HEK293 (cell line): ENCODE results near the gene TRMT6.

Experiments
- BCL11B ChIP-seq: fragments of 450-650 bp; formaldehyde crosslinking; IDR thresholded peaks from 2 replicates; pipeline ENCODE4 v1.5.1; 2016; ENCODE audit warnings: low read depth, missing biosample characterization, missing genetic modification characterization
- EGR2 ChIP-seq: fragments of 450-650 bp; formaldehyde crosslinking; IDR thresholded peaks from 2 replicates; pipeline ENCODE4 v1.5.1; 2016; ENCODE audit warnings: low read depth, missing biosample characterization, missing genetic modification characterization
- KLF1 ChIP-seq: fragments of 450-650 bp; formaldehyde crosslinking; IDR thresholded peaks from 2 replicates; pipeline ENCODE4 v1.5.1; 2016; ENCODE audit warnings: missing biosample characterization, missing genetic modification characterization
- KLF17 ChIP-seq: fragments of 450-650 bp; formaldehyde crosslinking; IDR thresholded peaks from 2 replicates; pipeline ENCODE4 v1.5.1; 2016; ENCODE audit warnings: missing biosample characterization, missing genetic modification characterization
- KLF9 ChIP-seq: fragments of 450-650 bp; formaldehyde crosslinking; IDR thresholded peaks from 2 replicates; pipeline ENCODE4 v1.5.1; 2016; ENCODE audit warnings: missing biosample characterization, missing genetic modification characterization, low read depth
- PRDM4 ChIP-seq: fragments of 450-650 bp; formaldehyde crosslinking; IDR thresholded peaks from 2 replicates; pipeline ENCODE4 v1.5.1; 2017; ENCODE audit warnings: missing biosample characterization, missing genetic modification characterization
- SP2 ChIP-seq: fragments of 450-650 bp; formaldehyde crosslinking; IDR thresholded peaks from 2 replicates; pipeline ENCODE4 v1.5.1; 2016; ENCODE audit warnings: missing biosample characterization, missing genetic modification characterization
- YY2 ChIP-seq: fragments of 450-650 bp; formaldehyde crosslinking; IDR thresholded peaks from 2 replicates; pipeline ENCODE4 v1.5.1; 2016; ENCODE audit warnings: missing biosample characterization, missing genetic modification characterization
- ZBTB11 ChIP-seq: fragments of 450-650 bp; formaldehyde crosslinking; conservative IDR thresholded peaks from 2 replicates; pipeline ENCODE4 v1.5.1; 2016; ENCODE audit warnings: low read depth, missing biosample characterization, missing genetic modification characterization
- ZBTB48 ChIP-seq: fragments of 450-650 bp; formaldehyde crosslinking; IDR thresholded peaks from 2 replicates; pipeline ENCODE4 v1.5.1; 2016; ENCODE audit warnings: missing biosample characterization, missing genetic modification characterization
- ZBTB8A ChIP-seq: fragments of 450-650 bp; formaldehyde crosslinking; IDR thresholded peaks from 2 replicates; pipeline ENCODE4 v1.5.1; 2016; ENCODE audit warnings: missing biosample characterization, missing genetic modification characterization
- ZEB2 ChIP-seq: fragments of 450-650 bp; formaldehyde crosslinking; IDR thresholded peaks from 2 replicates; pipeline ENCODE4 v1.5.1; 2016; ENCODE audit warnings: missing biosample characterization, missing genetic modification characterization
- ZFP41 ChIP-seq: fragments of 450-650 bp; formaldehyde crosslinking; IDR thresholded peaks from 2 replicates; pipeline ENCODE4 v1.5.1; 2016; ENCODE audit warnings: missing biosample characterization, missing genetic modification characterization, borderline replicate concordance
- ZFP69B ChIP-seq: fragments of 450-650 bp; formaldehyde crosslinking; IDR thresholded peaks from 2 replicates; pipeline ENCODE4 v1.5.1; 2016; ENCODE audit warnings: missing biosample characterization, missing genetic modification characterization
- ZNF335 ChIP-seq: fragments of 450-650 bp; formaldehyde crosslinking; conservative IDR thresholded peaks from 2 replicates; pipeline ENCODE4 v1.5.1; 2016; ENCODE audit warnings: missing biosample characterization, missing genetic modification characterization
- ZNF391 ChIP-seq: fragments of 450-650 bp; formaldehyde crosslinking; IDR thresholded peaks from 2 replicates; pipeline ENCODE4 v1.5.1; 2016; ENCODE audit warnings: low read depth, missing biosample characterization, missing genetic modification characterization, borderline replicate concordance
- ZNF518A ChIP-seq: fragments of 450-650 bp; formaldehyde crosslinking; conservative IDR thresholded peaks from 2 replicates; pipeline ENCODE4 v1.5.1; 2016; ENCODE audit warnings: low read depth, missing biosample characterization, missing genetic modification characterization
- ZNF610 ChIP-seq: fragments of 450-650 bp; formaldehyde crosslinking; IDR thresholded peaks from 2 replicates; pipeline ENCODE4 v1.5.1; 2016; ENCODE audit warnings: missing biosample characterization, missing genetic modification characterization, borderline replicate concordance
- ZNF692 ChIP-seq: fragments of 450-650 bp; formaldehyde crosslinking; IDR thresholded peaks from 2 replicates; pipeline ENCODE4 v1.5.1; 2016; ENCODE audit warnings: missing biosample characterization, missing genetic modification characterization
- ZNF76 ChIP-seq: fragments of 450-650 bp; formaldehyde crosslinking; IDR thresholded peaks from 2 replicates; pipeline ENCODE4; 2016; ENCODE audit warnings: low read depth, missing biosample characterization, missing genetic modification characterization, borderline replicate concordance
- TF ChIP-seq, protein P1 (sequence below): fragments of 450-650 bp; formaldehyde crosslinking; IDR thresholded peaks from 2 replicates; pipeline ENCODE4 v1.5.0; 2017; ENCODE audit warnings: missing biosample characterization, missing genetic modification characterization, borderline replicate concordance

TRMT6 gene

GRCh38 chr20:5950271-5951031 is at the start of gene TRMT6, which contains the start of gene MCM8 (continued):
- TF ChIP-seq, protein P1, sequence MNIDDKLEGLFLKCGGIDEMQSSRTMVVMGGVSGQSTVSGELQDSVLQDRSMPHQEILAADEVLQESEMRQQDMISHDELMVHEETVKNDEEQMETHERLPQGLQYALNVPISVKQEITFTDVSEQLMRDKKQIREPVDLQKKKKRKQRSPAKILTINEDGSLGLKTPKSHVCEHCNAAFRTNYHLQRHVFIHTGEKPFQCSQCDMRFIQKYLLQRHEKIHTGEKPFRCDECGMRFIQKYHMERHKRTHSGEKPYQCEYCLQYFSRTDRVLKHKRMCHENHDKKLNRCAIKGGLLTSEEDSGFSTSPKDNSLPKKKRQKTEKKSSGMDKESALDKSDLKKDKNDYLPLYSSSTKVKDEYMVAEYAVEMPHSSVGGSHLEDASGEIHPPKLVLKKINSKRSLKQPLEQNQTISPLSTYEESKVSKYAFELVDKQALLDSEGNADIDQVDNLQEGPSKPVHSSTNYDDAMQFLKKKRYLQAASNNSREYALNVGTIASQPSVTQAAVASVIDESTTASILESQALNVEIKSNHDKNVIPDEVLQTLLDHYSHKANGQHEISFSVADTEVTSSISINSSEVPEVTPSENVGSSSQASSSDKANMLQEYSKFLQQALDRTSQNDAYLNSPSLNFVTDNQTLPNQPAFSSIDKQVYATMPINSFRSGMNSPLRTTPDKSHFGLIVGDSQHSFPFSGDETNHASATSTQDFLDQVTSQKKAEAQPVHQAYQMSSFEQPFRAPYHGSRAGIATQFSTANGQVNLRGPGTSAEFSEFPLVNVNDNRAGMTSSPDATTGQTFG: no peak
- TF ChIP-seq ZBTB8A (peak; percentile 11; the same call in 1 of the 2 replicates), ZNF391 (tag by site-specific recombination) (no peak), YY2 (tag by site-specific recombination) (0 out of 2 replicates have a peak, but pooled peaks have one; percentile 12), KLF17 (tag by site-specific recombination) (peak; percentile 36; the same call in 1 of the 2 replicates), ZBTB48 (tag by site-specific recombination) (0 out of 2 replicates have a peak, but pooled peaks have one; percentile 15), ZNF692 (peak; percentile 85), BCL11B (tag by site-specific recombination) (no peak), KLF1 (tag by site-specific recombination) (0 out of 2 replicates have a peak, but pooled peaks have one; percentile 23), ZNF76 (peak; percentile 14; the same call in 1 of the 2 replicates), ZNF518A (tag by site-specific recombination) (peak; percentile 77), ZFP41 (no peak), KLF9 (tag by site-specific recombination) (peak; percentile 93), ZNF610 (0 out of 2 replicates have a peak, but pooled peaks have one; percentile 32), PRDM4 (tag by site-specific recombination) (no peak), ZNF335 (tag by site-specific recombination) (peak; percentile 63), SP2 (tag by site-specific recombination) (peak; percentile 96), ZFP69B (tag by site-specific recombination) (peak; percentile 80), ZEB2 (tag by site-specific recombination) (0 out of 2 replicates have a peak, but pooled peaks have one; percentile 17), ZBTB11 (tag by site-specific recombination) (peak; percentile 90), EGR2 (tag by site-specific recombination) (peak; percentile 38; the same call in 1 of the 2 replicates)
